GM23248 (cell line): ENCODE results near the gene VCPKMT. TPM values are rescaled to one million over a fixed set of nuclear protein-coding genes. Genes with fewer than 3 reads are reported as not detected.

ENCODE experiments used
- DNase-seq: peaks from one replicate; pipeline ENCODE4 v3.0.0-alpha.2; 2015
- H2AFZ ChIP-seq: fragments of 200-600 bp; sonication (generic); 2 replicates; pipeline ENCODE4 v1.6.1; 2016; ENCODE audit warnings: antibody characterized with exemption
- H3F3A ChIP-seq: fragments of 200-600 bp; sonication (generic); 2 replicates; pipeline ENCODE4 v1.6.1; 2016; ENCODE audit warnings: mild to moderate bottlenecking, antibody characterized with exemption, mixed run types; ENCODE audit not compliant: insufficient read depth
- H3K27ac ChIP-seq: fragments of 200-600 bp; sonication (generic); 2 replicates; pipeline ENCODE4 v1.5.1; 2016; ENCODE audit warnings: mild to moderate bottlenecking
- H3K27me3 ChIP-seq: fragments of 200-600 bp; sonication (generic); replicated peaks from 2 replicates; pipeline ENCODE4 v1.6.1; 2016; ENCODE audit warnings: mild to moderate bottlenecking; ENCODE audit not compliant: insufficient read depth
- H3K36me3 ChIP-seq: fragments of 200-600 bp; sonication (generic); 2 replicates; pipeline ENCODE4 v1.6.1; 2016; ENCODE audit warnings: low read depth, mild to moderate bottlenecking
- H3K4me1 ChIP-seq: fragments of 200-600 bp; sonication (generic); 2 replicates; pipeline ENCODE4 v1.6.1; 2016; ENCODE audit warnings: mild to moderate bottlenecking; ENCODE audit not compliant: insufficient read depth
- H3K4me2 ChIP-seq: fragments of 200-600 bp; sonication (generic); one replicate; pipeline ENCODE4 v1.6.1; 2016; ENCODE audit warnings: mild to moderate bottlenecking; ENCODE audit not compliant: unreplicated experiment
- H3K4me3 ChIP-seq: fragments of 200-600 bp; sonication (generic); 2 replicates; pipeline ENCODE4 v1.5.1; 2016; ENCODE audit warnings: mild to moderate bottlenecking
- H3K79me2 ChIP-seq: fragments of 200-600 bp; sonication (generic); 2 replicates; pipeline ENCODE4 v1.6.1; 2016; ENCODE audit warnings: mild to moderate bottlenecking; ENCODE audit not compliant: insufficient read depth
- H3K9ac ChIP-seq: fragments of 200-600 bp; sonication (generic); 2 replicates; pipeline ENCODE4 v1.6.1; 2016; ENCODE audit warnings: mild to moderate bottlenecking
- H3K9me2 ChIP-seq: fragments of 200-600 bp; sonication (generic); 2 replicates; pipeline ENCODE4 v1.6.1; 2016; ENCODE audit warnings: mixed run types, mild to moderate bottlenecking, moderate library complexity; ENCODE audit not compliant: insufficient read depth
- H3K9me3 ChIP-seq: fragments of 200-600 bp; sonication (generic); one replicate; pipeline ENCODE4 v1.6.1; 2017; ENCODE audit warnings: low read depth
- H4K20me1 ChIP-seq: fragments of 200-600 bp; sonication (generic); 2 replicates; pipeline ENCODE4 v1.6.0; 2016; ENCODE audit not compliant: insufficient read depth
- EZH2 ChIP-seq: fragments of 200-600 bp; sonication (generic); IDR thresholded peaks from 2 replicates; pipeline ENCODE4 v1.6.1; 2018; ENCODE audit warnings: antibody characterized with exemption, mild to moderate bottlenecking; ENCODE audit not compliant: insufficient read depth, poor library complexity, severe bottlenecking
- EZH2phosphoT487 ChIP-seq: fragments of 200-600 bp; sonication (generic); IDR thresholded peaks from 2 replicates; pipeline ENCODE4 v1.6.1; 2018; ENCODE audit warnings: antibody characterized with exemption, moderate library complexity, mild to moderate bottlenecking, low read depth; ENCODE audit not compliant: insufficient read depth
- WGBS, 2 experiments: methylation state at CpG; one replicate each; pipeline ENCODE4 v1.1.6; 2015 to 2017; ENCODE audit warnings: low lambda C conversion rate in 2 of 2, low coverage in 1 of 2; ENCODE audit errors: missing lambda C conversion rate in 2 of 2; 5-methylcytosine and 5-hydroxymethylcytosine counted together
- in situ Hi-C: fragments of 300-500 bp; cut with MboI; formaldehyde crosslinking; loops from 2 replicates; pipeline ENCODE4 v1.15.0; 2020
- polyA plus RNA-seq: library from polyadenylated mRNA; unstranded; fragments of >200 nt; fragmentation: Nextera tagmentation; extraction: Ambion mirVana; gene quantifications from 2 replicates; pipeline ENCODE4 v1.2.1, GENCODE V29; 2016
- total RNA-seq: library from RNA; depleted of rRNA; stranded (reverse); fragments of >200 nt; shearing (Covaris generic); gene quantifications from 2 replicates; pipeline ENCODE4 v1.2.3, GENCODE V29; 2014

The VCPKMT gene
- total and polyA plus RNA-seq, 2 experiments from 2014 or later: 7.5 to 9.4 TPM

DNA sequence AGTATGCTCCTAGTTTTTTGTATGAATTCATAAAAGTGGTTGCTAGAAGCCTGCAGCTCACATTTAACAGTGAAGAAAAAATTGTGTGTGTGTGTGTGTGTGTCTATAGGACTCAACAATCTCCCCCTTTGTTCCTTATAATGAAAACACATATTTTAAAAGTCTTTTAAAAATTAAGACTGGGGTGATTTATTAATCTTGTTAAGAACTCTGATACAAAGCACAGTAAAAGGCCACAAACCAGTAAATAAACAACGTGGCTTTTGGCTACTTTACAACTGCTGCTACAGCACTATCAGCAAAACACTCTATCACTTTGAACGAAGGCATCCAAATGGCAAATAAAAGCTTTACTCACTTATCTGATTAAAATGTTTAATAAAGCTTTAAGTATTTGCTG lies 594 bp upstream of the VCPKMT start:
- Histone ChIP-seq H3K9ac (peak overlapping the region; percentile 83), H3K27me3 (no peaks in the 10 kb centered on the region), H3K27ac (peak overlapping the region; percentile 89), H3K79me2 (peaks cover 39% of the 10 kb centered on the region), H3K4me1 (peaks cover 21% of the 10 kb centered on the region; the same call in 1 of the 2 replicates), H3K36me3 (peaks cover 24% of the 10 kb centered on the region; the same call in 1 of the 2 replicates), H3F3A (peaks cover 21% of the 10 kb centered on the region; the same call in 1 of the 2 replicates), H3K9me2 (no peaks in the 10 kb centered on the region), H4K20me1 (no peaks in the 10 kb centered on the region), H3K4me3 (peak overlapping the region; percentile 97), H2AFZ (peak overlapping the region; percentile 90), H3K4me2 (peak overlapping the region; percentile 88), H3K9me3 (no peaks in the 10 kb centered on the region)
- 48 to 50% methylated on average over 2 of the region's 2 CpGs for WGBS, 2 experiments
- in situ Hi-C loops: no loop called here
- TF ChIP-seq EZH2phosphoT487 (no peak), EZH2 (no peak)
- DNase-seq: no peak

DNA sequence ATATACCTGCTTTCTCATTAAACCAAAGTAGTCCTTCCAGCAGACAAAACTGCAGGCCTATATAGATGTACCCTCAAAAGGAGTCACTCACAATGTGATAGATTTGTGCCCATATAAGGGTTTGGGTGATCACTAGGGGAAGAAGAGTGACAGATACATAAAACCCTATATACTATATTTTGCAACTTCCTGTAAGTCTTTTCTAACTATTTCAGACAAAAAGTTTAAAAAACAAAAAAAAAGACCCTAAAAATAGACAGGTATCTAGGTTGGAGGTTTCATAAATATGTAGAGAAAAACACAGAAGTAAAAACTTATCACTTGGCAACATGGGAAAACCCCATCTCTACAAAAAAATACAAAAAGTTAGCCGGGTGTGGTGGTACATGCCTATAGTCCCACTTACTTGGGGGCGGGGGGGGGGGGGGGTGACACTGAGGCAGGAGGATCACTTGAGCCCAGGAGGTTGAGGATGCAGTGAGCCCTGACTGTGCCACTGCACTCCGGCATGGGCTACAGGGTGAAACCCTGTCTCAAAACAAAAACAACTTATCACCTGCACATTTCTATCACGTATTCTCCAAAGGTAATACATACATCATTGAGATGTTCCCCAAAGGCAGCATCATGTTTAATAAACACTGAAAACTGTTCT lies 2.9 kb downstream of the VCPKMT start:
- no peak overlapping the region for H3K4me3 ChIP-seq
- no peak overlapping the region for H3K9ac ChIP-seq
- no peaks in the 10 kb centered on the region for H3K27me3 ChIP-seq
- no peaks in the 10 kb centered on the region for H4K20me1 ChIP-seq
- H3K9me2 ChIP-seq: no peaks in the 10 kb centered on the region
- peaks cover 38% of the 10 kb centered on the region; the same call in 1 of the 2 replicates for H3F3A ChIP-seq
- in situ Hi-C loops: no loop called here
- no peak overlapping the region for H3K4me2 ChIP-seq
- no peak for TF ChIP-seq EZH2phosphoT487
- TF ChIP-seq EZH2: no peak
- H3K36me3 ChIP-seq: peaks cover 52% of the 10 kb centered on the region
- H3K79me2 ChIP-seq: peaks cover 62% of the 10 kb centered on the region
- no peak overlapping the region for H2AFZ ChIP-seq
- WGBS, 2 experiments: 65 to 80% methylated on average over 3 to 4 of the region's 4 CpGs
- H3K4me1 ChIP-seq: peaks cover 21% of the 10 kb centered on the region; the same call in 1 of the 2 replicates
- no peak for DNase-seq
- H3K9me3 ChIP-seq: no peaks in the 10 kb centered on the region
- H3K27ac ChIP-seq: no peak overlapping the region

DNA sequence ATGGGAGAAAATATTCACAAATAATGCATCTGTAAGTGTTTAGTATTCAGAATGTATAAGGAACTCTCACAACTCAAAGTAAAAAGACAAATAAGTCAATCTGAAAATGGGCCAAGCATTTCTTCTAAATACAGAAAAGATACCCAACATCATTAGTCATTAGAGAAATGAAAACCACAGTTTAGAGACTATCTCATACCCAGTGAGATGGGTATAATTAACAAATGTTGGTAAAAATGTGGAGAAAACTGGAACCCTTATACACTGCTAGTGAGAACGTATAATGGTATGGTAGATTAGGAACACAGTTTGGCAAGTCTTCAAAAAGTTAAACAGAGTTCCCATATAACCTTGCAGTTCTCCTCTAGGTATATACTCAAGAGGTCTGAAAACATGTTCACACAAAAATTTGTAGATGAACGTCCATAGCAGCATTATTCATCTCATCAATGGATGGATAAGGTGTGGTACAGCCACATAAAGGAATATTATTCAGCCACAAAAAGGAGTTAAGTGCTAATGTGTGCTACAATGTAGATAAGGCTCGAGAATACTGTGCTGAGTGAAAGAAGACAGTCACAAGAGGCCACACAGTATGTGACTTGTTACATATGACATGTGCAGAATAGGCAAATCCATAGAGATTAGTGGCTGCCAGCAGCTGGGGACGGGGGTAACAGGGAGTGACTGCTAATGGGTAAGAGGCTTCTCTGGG lies 5.9 kb downstream of the VCPKMT start:
- TF ChIP-seq EZH2phosphoT487 (no peak), EZH2 (no peak)
- no peaks in the 10 kb centered on the region for H3K27me3 ChIP-seq
- in situ Hi-C loops: no loop called here

DNA sequence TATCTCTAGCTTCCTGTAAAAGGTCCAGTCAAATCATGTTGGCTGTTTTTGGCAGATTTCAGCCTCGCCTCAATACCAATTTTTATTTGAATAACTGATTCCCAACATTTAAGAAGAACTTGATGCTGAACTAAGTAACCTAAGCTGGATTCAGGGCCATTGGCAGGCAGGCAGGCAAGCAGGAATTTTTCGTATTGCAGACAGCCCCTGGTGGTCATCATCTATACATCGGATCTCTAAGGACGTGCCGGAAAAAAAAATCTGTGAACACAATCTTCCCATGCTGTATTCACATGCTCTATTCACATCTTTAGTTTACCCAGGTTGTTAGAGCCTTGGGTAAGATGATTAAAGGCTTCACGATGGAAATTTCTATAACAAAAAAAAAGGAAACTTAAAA lies 7.0 kb downstream of the VCPKMT start:
- Histone ChIP-seq H3K9ac (no peak overlapping the region), H3F3A (peaks cover 51% of the 10 kb centered on the region), H3K4me1 (peaks cover 4% of the 10 kb centered on the region; the same call in 1 of the 2 replicates), H2AFZ (no peak overlapping the region), H3K36me3 (peaks cover 48% of the 10 kb centered on the region), H3K27ac (no peak overlapping the region), H3K4me3 (no peak overlapping the region), H3K9me3 (no peaks in the 10 kb centered on the region), H3K9me2 (no peaks in the 10 kb centered on the region), H4K20me1 (no peaks in the 10 kb centered on the region), H3K79me2 (peaks cover 42% of the 10 kb centered on the region), H3K27me3 (no peaks in the 10 kb centered on the region), H3K4me2 (no peak overlapping the region)
- DNase-seq: peak; percentile 61
- WGBS, 2 experiments: 74% methylated on average over 6 of the region's 6 CpGs
- TF ChIP-seq EZH2 (no peak), EZH2phosphoT487 (no peak)
- in situ Hi-C loops: no loop called here

More for the DNA sequence above, 5.9 kb downstream of the VCPKMT start:
- H3K36me3 ChIP-seq: peaks cover 52% of the 10 kb centered on the region
- no peaks in the 10 kb centered on the region for H3K9me2 ChIP-seq
- peaks cover 53% of the 10 kb centered on the region for H3K79me2 ChIP-seq
- peaks cover 11% of the 10 kb centered on the region; the same call in 1 of the 2 replicates for H3K4me1 ChIP-seq
- 95 to 97% methylated on average over 4 of the region's 4 CpGs for WGBS, 2 experiments
- no peak overlapping the region for H2AFZ ChIP-seq
- H3K4me2 ChIP-seq: no peak overlapping the region
- H3K27ac ChIP-seq: no peak overlapping the region
- no peaks in the 10 kb centered on the region for H4K20me1 ChIP-seq
- no peak overlapping the region for H3K9ac ChIP-seq
- DNase-seq: no peak
- H3F3A ChIP-seq: peaks cover 47% of the 10 kb centered on the region
- no peaks in the 10 kb centered on the region for H3K9me3 ChIP-seq
- H3K4me3 ChIP-seq: no peak overlapping the region
